ENCODE results near the gene ZNF132. TPM values are rescaled to one million over a fixed set of nuclear protein-coding genes. Genes with fewer than 3 reads are reported as not detected.

ZNF132 gene
- total RNA-seq, 1 experiment from 2014 or later: not detected

DNA sequence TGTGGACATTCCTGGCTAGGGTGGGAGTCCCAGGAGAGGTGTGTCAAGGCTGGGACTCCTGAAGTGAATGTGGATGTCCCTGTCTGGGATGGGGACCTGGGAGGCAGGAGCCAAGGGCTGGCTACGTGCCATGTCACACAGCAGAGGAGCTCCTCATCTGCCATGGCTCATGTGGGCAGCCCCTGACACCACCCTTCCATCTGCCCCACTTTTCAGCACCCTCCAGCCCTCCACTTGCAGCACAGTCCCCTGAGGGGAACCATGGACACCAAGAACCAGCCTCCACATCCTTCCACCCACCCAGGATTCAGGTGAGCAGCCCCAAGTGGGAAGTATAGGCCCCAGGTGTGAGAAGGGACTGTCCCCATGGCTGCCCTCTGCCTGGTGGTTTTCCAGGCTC lies 37.9 kb upstream of the ZNF132 start:
- no peak overlapping the region for H3K4me2 ChIP-seq (ENCODE audit: low read length)
- no TSS peak for BruUV-seq (replicated peaks)
- no peaks in the 10 kb centered on the region; a peak in 2 of 4 replicates for H3K36me3 ChIP-seq (ENCODE audit: control insufficient read depth in 1 of 2, insufficient read depth in 2 of 2, low read length in 2 of 2)
- no peaks in the 10 kb centered on the region for H3K79me2 ChIP-seq (ENCODE audit: insufficient read depth, low read length)
- no peaks in the 10 kb centered on the region for H3K9me3 ChIP-seq (ENCODE audit: control insufficient read depth in 1 of 2, insufficient read depth in 1 of 2, low read depth in 1 of 2, low read length in 2 of 2)
- no peak overlapping the region for H3K4me3 ChIP-seq (replicated peaks in 1 of 2; ENCODE audit: low read depth in 1 of 2, low read length in 2 of 2)
- DNase-seq (ENCODE audit: low read depth, low spot score): no peak
- peaks cover 13 to 25% of the 10 kb centered on the region in 2 experiments for H3K4me1 ChIP-seq (ENCODE audit: control insufficient read depth in 1 of 2, insufficient read depth in 2 of 2, low read length in 2 of 2)
- 0 out of 2 replicates have a peak overlapping the region, but pooled peaks have one; percentile 69 for H3K27ac ChIP-seq (ENCODE audit: low read depth, low read length)
- no peaks in the 10 kb centered on the region for H3K9me2 ChIP-seq (ENCODE audit: insufficient read depth)
- no peaks in the 10 kb centered on the region for H4K20me1 ChIP-seq (ENCODE audit: insufficient read depth)
- CTCF ChIA-PET: no interaction called here
- H2AFZ ChIP-seq (ENCODE audit: low read depth, low read length, poor library complexity, severe bottlenecking): no peak overlapping the region
- RAD21 ChIA-PET (ENCODE audit: low non-redundant PET in 1 of 2, low total read pairs in 2 of 2, uncharacterized antibody in 2 of 2, unreplicated experiment in 2 of 2): no interaction called here
- POLR2A ChIA-PET: no interaction called here
- H3K9ac ChIP-seq (ENCODE audit: low read length): no peak overlapping the region
- TF ChIP-seq CTCF (IDR thresholded peaks at IDR 0.05 in 2 of 3, conservative IDR thresholded peaks at IDR 0.05 in 1 of 3; ENCODE audit: borderline replicate concordance in 1 of 3, insufficient read depth in 1 of 3, low read depth in 2 of 3, low read length in 2 of 3): no peak
- no peak for TF ChIP-seq EZH2 (IDR thresholded peaks at IDR 0.05)
- no peak for TF ChIP-seq CBX3 (IDR thresholded peaks at IDR 0.05; ENCODE audit: low read depth)
- no peak for TF ChIP-seq FOSL1 (IDR thresholded peaks at IDR 0.05; ENCODE audit: low read depth)
- no peak for TF ChIP-seq MAX (IDR thresholded peaks at IDR 0.05)
- no peak for ATAC-seq
- H3K27me3 ChIP-seq (ENCODE audit: insufficient read depth, low read length): no peaks in the 10 kb centered on the region
- intact Hi-C loops (cut with micrococcal nuclease): no loop called here

- ATAC-seq (no peak), DNase-seq (ENCODE audit: low read depth, low spot score) (no peak)
- peak overlapping the region; percentile 99 for H3K4me2 ChIP-seq (ENCODE audit: low read length)
- peak overlapping the region; percentile 74 for H3K9ac ChIP-seq (ENCODE audit: low read length)
- intact Hi-C loops (cut with micrococcal nuclease): no loop called here
- no peaks in the 10 kb centered on the region for H3K9me3 ChIP-seq (ENCODE audit: control insufficient read depth in 1 of 2, insufficient read depth in 1 of 2, low read depth in 1 of 2, low read length in 2 of 2)
- H3K4me1 ChIP-seq (ENCODE audit: control insufficient read depth in 1 of 2, insufficient read depth in 2 of 2, low read length in 2 of 2): peaks cover 13 to 25% of the 10 kb centered on the region in 2 experiments
- no peaks in the 10 kb centered on the region for H3K79me2 ChIP-seq (ENCODE audit: insufficient read depth, low read length)
- H3K36me3 ChIP-seq (ENCODE audit: control insufficient read depth in 1 of 2, insufficient read depth in 2 of 2, low read length in 2 of 2): peaks cover 6 to 7% of the 10 kb centered on the region in 2 experiments; a peak in 3 of 4 replicates
- ChIA-PET RAD21 (ENCODE audit: low non-redundant PET in 1 of 2, low total read pairs in 2 of 2, uncharacterized antibody in 2 of 2, unreplicated experiment in 2 of 2) (no interaction called here), CTCF (no interaction called here), POLR2A (no interaction called here)
- H4K20me1 ChIP-seq (ENCODE audit: insufficient read depth): no peaks in the 10 kb centered on the region
- H2AFZ ChIP-seq (ENCODE audit: low read depth, low read length, poor library complexity, severe bottlenecking): no peak overlapping the region
- H3K27me3 ChIP-seq (ENCODE audit: insufficient read depth, low read length): no peaks in the 10 kb centered on the region
- TF ChIP-seq ZFX (IDR thresholded peaks at IDR 0.05) (no peak), SRF (IDR thresholded peaks at IDR 0.05; ENCODE audit: low read depth) (no peak), CBX3 (IDR thresholded peaks at IDR 0.05; ENCODE audit: low read depth) (no peak), POLR2A (IDR thresholded peaks at IDR 0.05; ENCODE audit: borderline replicate concordance, extremely low read depth, insufficient read depth, insufficient read length) (no peak), EZH2phosphoT487 (IDR thresholded peaks at IDR 0.05; ENCODE audit: borderline replicate concordance) (no peak)
- no peaks in the 10 kb centered on the region for H3K9me2 ChIP-seq (ENCODE audit: insufficient read depth)
- H3K27ac ChIP-seq (ENCODE audit: low read depth, low read length): peak overlapping the region; percentile 69
- no TSS peak for BruUV-seq (replicated peaks)
- peak overlapping the region; percentile 75 to 76 for H3K4me3 ChIP-seq (replicated peaks in 1 of 2; ENCODE audit: low read depth in 1 of 2, low read length in 2 of 2)
Measured at GRCh38 chr19:58477130-58477529, 37.2 kb upstream of the ZNF132 start.

All from HCT116 (cell line).